Measurements from ENCODE around the gene ASPSCR1. TPM values are rescaled to one million over a fixed set of nuclear protein-coding genes. Genes with fewer than 3 reads are reported as not detected.

ASPSCR1 gene
- total RNA-seq, 2 donors from 2014 or later: 17.9 to 57.4 TPM

GRCh38 chr17:81968850-81969812 is 8.3 kb upstream of the ASPSCR1 start:
- intact Hi-C loops (cut with DNase I): no loop called here
- no peaks in the 10 kb centered on the region for H3K27me3 ChIP-seq
- TF ChIP-seq CTCF (IDR thresholded peaks at IDR 0.05): no peak
- no peak for TF ChIP-seq POLR2A (IDR thresholded peaks at IDR 0.05)
- ATAC-seq: no peak
- no peaks in the 10 kb centered on the region for H3K9me3 ChIP-seq
- H3K4me1 ChIP-seq: peaks cover 17% of the 10 kb centered on the region
- DNase-seq: no peak
- no peak overlapping the region for H3K27ac ChIP-seq
- WGBS, 2 donors: 75 to 77% methylated on average over 9 to 11 of the region's 12 CpGs
- no peak overlapping the region for H3K4me3 ChIP-seq
- H3K36me3 ChIP-seq (replicated peaks in 1 of 2; ENCODE audit: insufficient read depth in 1 of 2, low read depth in 2 of 2): no peaks in the 10 kb centered on the region

- no peak overlapping the region for H3K4me3 ChIP-seq
- intact Hi-C loops (cut with DNase I): no loop called here
- no peaks in the 10 kb centered on the region for H3K9me3 ChIP-seq
- TF ChIP-seq CTCF (IDR thresholded peaks at IDR 0.05) (no peak), POLR2A (IDR thresholded peaks at IDR 0.05) (no peak)
- peaks cover 15% of the 10 kb centered on the region for H3K4me1 ChIP-seq
- H3K27ac ChIP-seq: no peak overlapping the region
- H3K27me3 ChIP-seq: no peaks in the 10 kb centered on the region
- H3K36me3 ChIP-seq (replicated peaks in 1 of 2; ENCODE audit: insufficient read depth in 1 of 2, low read depth in 2 of 2): no peaks in the 10 kb centered on the region
- DNase-seq: no peak
- no peak for ATAC-seq
Measured at GRCh38 chr17:81973432-81973831, 4.0 kb upstream of the ASPSCR1 start.

GRCh38 chr17:81976332-81977210 is 858 bp upstream of the ASPSCR1 start:
- DNase-seq (peak; percentile 67 to 79 (median 72)), ATAC-seq (peak; percentile 19)
- intact Hi-C loops (cut with DNase I): no loop called here

More at GRCh38 chr17:81976332-81977210, 858 bp upstream of the ASPSCR1 start:
- no peak for TF ChIP-seq CTCF (IDR thresholded peaks at IDR 0.05)
- no peak for TF ChIP-seq POLR2A (IDR thresholded peaks at IDR 0.05)
- no peaks in the 10 kb centered on the region for H3K36me3 ChIP-seq (replicated peaks in 1 of 2; ENCODE audit: insufficient read depth in 1 of 2, low read depth in 2 of 2)
- H3K4me1 ChIP-seq: peaks cover 20% of the 10 kb centered on the region
- H3K27me3 ChIP-seq: no peaks in the 10 kb centered on the region
- H3K4me3 ChIP-seq: peak overlapping the region in 1 of 2 donors; percentile 70
- WGBS, 2 donors: 20% methylated on average over 30 of the region's 30 CpGs; no CpG with 5 or more reads in 1 of the 2 donors
- H3K27ac ChIP-seq: peak overlapping the region; percentile 88 to 94 (median 92)
- H3K9me3 ChIP-seq: no peaks in the 10 kb centered on the region

Data from body of pancreas (tissue), 4 donors.